Activated CD8-positive, alpha-beta memory T cell treated with anti-CD3 and anti-CD28 coated beads, Interleukin-2, amount 50 U/mL, for 24 hours (primary cell): Measurements from ENCODE around the gene LIMS2.

Experiments
- DNase-seq: peaks from one replicate; pipeline ENCODE4 v3.0.0-alpha.2; 2020; ENCODE audit errors: extremely low read depth

Gene LIMS2

DNA sequence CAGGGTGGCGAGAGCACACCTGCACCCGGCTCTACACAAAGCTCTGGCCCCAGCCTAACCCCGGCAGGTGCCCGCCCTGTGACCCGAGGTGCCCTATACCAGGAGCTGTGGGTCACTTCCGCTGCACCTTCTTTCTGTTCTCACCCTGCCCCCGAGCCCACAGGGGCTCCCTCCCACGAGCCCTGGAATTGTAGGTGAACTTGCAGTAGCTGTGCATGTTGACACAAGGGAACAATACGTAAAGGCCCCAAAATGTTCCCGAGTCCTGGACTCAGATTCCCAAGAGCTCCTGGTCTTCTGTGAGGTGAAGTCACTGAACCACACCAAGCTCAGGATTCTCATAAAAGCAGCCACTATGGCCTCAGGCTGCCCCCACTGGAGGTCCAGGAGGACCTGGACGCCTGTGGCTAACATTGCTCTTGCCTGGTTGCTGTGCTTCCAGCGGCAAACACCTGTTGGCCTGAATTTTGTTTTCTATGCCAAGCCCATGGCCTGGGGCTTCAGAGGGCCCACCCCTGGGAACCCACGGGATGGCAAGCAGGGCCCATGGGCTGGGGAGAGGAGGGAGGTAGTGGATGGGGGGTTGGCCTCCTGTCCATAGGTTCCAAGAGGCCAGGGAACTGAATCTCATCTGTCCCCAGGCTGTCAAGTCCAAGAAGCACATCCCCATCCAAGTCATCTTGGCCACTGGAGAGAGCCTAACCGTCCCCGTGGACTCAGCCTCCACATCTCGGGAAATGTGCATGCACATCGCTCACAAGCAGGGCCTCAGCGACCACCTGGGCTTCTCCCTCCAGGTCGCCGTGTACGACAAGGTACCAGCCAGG is 52.6 kb downstream of the LIMS2 start:
- DNase-seq = no peak

DNA sequence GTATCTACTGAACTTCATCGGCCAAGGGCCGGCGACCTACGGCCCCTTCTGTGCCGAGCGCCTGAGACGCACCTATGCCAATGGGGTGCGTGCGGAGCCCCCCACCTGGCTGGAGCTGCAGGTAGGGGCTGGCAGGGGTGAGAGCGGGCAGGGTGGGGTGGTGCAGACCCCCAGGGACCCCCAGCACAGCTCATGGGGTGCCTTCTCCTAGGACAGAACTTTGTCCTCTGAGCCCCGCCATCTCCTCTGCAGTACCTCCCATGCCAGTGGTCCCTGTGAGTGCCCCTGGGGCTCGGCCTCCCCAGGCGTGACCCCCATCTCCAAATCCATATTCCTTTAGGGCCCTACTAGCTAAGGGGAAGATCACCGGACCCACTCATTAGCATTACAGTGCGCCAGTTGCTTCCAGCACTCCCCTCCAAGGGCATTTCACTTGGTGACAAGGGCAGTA is 53.3 kb downstream of the LIMS2 start:
- DNase-seq = no peak

DNA sequence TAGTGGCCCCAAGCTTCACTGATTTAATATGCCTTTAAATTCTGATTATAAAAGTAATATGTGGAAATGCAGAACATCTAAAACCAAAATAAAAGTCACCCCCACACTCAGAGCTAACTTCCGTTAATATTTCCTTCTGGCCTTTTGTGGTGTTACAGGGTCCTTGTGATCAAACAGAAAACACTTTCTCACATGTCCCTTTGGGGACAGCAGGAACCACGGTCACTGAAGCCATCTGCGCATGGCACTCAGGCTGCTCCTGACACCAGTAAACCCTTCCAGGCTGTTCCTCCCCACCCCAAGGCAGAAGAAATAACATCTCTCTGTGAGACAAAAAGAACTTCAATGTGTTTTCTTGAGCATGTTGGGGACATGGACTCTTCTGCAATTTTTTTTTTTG is 54.5 kb downstream of the LIMS2 start:
- DNase-seq = no peak

DNA sequence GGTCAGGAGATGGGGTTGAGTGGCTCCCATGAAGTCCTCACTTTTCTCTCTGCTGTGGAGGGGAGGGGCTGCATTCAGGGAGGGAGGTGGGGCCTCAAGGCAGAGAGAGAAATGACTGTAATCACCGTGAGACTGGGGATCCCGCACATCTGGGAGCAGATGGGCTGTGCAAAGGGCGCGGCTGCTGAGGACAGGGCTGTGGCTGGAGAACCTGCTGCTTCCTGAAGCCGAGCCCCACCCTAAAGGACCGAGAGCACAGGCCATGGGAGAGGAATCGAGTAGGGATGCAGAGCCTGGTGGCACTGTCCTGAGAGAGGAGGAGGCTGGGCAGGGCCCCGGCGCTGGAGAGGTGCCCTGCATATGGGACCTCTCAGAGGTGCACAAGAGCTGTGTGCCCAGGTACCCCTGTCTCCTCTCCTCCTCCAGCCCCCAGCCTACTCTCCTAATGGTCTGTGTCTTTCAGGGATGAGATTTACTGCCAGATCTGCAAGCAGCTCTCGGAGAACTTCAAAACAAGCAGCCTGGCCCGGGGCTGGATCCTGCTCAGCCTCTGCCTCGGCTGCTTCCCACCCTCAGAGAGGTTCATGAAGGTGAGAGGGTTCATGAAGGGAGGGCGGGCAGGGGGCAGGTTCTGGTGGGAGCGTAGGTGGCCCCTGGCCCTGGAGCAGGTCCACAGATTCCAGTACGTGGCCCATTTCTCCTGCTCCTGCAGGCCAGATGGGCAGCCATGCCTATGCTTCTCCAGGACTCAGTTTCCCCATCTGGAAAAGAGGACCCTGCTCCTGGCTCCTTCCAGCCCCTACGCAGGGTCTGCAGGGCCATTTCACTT is 55.2 kb downstream of the LIMS2 start:
- no peak for DNase-seq

GRCh38 chr2:127619203-127619590 is 56.1 kb downstream of the LIMS2 start:
- no peak for DNase-seq

DNA sequence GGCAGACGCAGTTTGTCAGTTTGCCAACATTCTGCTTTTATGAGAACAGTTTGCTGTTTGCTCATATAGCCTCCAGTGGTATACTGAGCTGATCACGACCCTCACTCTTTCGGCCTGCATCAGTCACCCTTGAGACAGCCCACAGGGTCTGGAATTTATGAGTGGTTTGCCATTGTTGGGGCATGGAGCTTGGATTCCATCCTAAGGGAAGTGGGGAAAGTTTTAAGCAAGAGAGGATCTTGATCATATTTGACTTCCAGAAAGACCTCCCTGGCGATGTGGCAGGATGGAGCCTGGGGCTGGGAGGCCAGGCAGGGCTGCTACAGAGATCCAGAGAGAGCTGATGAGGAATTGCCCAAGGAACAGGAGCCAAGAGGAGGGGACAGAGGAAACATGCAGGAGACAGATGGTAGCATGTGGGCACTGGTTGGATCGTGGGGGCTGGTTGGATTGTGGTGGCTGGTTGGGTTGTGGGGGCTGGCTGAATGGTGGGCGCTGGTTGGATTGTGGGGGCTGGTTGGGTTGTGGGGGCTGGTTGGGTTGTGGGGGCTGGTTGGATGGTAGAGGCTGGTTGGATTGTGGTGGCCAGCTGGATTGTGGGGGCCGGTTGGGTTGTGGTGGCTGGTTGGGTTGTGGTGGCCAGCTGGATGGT is 56.7 kb downstream of the LIMS2 start:
- no peak for DNase-seq

GRCh38 chr2:127615511-127616166 is 59.7 kb downstream of the LIMS2 start:
- no peak for DNase-seq

- DNase-seq = no peak
Observed at GRCh38 chr2:127614731-127615130, 60.6 kb downstream of the LIMS2 start.

DNA sequence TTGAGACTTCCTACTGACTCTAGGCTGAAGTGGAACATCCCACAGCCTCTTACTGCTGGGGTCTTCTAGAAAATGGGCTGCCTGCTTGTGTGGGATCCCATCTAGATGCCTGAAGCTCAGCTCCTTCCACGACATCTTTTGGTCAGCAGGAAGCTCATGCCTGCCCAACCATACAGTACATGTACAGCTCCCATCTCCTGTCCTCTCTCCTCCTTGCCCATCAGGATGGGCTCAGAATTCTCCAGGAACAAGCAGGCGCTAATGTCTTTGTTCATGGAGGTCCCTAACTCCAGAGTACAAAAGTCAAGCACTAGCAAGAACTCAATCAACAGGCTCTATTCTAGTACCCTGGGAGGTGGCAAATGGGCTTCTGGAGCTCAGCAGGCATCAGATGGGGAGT is 61.1 kb downstream of the LIMS2 start:
- no peak for DNase-seq

DNA sequence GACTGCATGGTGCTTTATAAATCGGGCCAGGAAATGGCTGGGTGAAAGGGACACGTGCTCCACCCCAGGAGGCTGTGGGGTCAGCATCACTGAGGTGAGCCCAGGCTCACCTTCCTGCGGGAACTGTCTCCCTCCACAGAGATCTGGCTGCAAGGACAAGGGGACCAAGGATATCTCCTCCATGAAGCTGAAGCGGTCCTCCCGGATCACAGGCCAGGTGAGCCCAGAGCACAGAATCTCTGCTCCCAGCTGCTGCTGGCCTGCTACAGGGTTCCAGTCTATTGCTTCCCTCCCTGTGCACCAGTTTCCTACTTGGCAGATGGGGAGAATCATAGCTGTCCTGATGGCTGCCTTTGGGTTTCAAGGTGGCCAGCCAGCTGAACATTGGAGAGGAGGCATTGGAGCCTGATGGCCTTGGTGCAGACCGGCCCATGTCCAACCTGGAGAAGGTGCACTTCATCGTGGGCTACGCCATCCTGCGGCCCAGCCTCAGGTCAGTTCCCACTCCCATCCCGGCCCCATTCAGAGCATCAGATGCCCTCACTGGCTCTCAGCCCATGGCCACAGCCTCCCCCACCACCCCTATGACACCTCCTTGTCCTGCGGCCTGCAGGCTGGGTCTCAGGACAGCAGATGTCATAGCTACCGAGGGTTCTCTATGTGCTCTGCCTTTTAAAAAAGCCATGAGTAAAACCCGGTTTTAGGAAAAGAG is 63.1 kb downstream of the LIMS2 start:
- no peak for DNase-seq

- DNase-seq = no peak
Observed at GRCh38 chr2:127611076-127611925, 64.0 kb downstream of the LIMS2 start.

DNA sequence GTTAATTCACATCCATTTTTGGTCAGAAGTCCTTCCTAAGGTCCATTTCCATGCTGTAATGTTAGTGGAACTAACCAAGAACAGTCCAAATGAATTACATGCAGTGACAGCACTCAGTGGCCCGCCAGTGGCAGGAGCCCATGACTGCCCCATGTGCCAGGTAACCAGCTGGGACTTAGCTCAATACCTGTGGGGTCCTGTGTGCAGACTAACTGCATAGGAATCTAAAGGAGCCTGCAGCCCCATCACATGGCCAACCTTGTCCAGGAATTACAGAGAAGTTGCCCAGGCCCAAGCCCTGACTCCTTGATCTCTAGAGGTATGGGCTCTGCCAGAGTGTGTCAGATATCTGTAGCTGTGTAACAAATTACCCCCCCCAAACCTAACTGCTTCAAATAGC is 64.8 kb downstream of the LIMS2 start:
- no peak for DNase-seq

GRCh38 chr2:127609818-127610217 is 65.5 kb downstream of the LIMS2 start:
- no peak for DNase-seq

DNA sequence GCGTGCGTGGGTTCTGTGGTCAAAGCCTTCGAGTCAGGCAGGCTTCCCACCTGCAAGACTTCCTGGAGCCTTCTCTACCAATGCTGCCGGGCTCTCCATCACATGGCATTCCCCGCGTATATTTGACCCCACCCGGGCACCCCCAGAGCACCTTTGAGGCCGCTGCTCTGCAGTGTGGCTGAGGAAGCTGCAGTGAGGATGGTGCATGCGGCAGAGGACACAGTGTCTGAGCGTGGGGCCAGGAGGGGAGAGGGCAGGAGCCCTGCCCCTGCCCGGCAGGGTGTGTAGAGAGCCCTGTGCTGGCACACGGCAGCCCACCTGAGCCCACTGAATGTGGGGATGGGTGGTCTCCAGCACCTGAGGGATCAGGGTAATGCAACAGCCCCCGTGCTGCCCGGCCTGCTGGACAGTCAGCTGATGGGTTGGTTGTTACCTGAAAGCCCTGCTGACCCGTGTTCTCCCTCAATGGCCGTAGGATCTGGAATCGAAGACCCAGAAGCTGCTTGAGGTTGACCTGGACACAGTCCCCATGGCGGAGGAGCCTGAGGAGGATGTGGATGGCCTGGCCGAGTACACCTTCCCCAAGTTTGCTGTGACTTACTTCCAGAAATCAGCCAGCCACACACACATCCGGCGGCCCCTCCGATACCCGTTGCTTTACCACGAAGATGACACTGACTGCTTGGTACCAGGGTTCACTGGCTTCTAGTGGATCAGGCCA is 66.1 kb downstream of the LIMS2 start:
- DNase-seq = no peak

DNA sequence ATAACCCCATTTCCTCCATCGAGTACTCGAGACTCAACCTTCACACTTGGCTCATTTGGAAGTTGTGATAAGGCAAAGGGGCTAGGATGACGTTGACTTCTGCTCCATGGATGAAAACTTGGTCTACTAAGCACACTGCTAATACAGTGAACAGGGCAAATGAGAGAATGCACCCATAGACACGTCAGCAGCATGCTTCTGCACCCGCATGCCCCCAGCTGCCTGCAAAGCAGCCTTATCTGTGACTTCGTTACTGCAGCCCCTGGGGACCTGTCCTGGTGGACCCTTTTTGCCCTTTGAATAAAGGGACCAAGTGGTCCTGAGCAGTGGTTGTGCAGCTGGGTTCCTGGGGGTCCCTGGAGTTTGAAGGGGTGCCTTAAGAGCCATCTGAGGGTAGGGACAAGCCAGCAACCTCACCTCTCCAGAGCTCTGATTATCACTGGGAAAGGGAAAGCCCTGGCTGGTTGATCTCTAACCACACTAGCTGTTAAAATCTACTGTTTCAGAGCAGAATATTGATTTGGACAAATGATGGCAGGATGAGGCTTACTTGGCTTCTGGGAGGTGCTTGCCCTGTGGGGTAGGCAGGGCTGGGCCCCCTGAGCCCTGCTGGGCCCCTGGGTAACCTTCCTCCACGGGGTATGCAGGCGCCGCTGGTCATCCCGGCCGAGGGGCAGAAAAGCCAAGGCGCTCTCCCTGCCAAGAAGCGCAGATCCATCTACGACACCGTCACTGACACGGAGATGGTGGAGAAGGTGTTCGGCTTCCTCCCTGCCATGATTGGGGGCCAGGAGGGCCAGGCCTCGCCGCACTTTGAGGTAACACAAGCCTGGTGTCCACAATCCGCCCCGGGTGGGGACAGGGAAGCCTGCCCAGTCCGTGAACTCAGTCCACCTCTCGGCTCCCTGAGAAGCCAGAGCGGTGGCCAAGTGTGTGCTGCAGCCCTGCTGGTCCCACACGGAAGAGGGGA is 67.0 kb downstream of the LIMS2 start:
- no peak for DNase-seq

DNA sequence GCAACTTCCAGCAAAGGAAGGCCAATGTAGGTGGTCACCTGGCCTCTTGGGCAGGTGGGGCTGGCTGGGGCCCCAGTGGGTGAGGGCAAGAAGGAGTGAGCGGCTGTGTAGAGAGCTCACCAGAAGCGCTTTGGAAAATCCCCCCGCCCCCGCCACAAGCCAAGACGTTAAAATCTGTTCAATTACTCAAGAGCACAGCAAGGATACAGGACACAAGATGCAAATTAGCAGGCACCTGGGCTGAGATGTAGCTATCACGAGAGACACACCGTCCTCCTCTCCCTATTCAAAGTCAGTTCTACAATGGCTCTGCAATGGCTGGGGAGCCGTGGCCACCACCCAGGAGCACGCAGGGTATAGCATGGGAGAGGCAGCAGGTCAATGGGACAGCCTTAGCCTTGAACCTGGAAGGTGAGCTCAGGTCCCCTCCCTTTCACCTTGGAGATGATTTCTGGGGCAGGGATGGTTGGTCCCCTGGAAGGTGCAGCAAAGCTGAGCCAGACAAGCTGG is 67.9 kb downstream of the LIMS2 start:
- no peak for DNase-seq

DNA sequence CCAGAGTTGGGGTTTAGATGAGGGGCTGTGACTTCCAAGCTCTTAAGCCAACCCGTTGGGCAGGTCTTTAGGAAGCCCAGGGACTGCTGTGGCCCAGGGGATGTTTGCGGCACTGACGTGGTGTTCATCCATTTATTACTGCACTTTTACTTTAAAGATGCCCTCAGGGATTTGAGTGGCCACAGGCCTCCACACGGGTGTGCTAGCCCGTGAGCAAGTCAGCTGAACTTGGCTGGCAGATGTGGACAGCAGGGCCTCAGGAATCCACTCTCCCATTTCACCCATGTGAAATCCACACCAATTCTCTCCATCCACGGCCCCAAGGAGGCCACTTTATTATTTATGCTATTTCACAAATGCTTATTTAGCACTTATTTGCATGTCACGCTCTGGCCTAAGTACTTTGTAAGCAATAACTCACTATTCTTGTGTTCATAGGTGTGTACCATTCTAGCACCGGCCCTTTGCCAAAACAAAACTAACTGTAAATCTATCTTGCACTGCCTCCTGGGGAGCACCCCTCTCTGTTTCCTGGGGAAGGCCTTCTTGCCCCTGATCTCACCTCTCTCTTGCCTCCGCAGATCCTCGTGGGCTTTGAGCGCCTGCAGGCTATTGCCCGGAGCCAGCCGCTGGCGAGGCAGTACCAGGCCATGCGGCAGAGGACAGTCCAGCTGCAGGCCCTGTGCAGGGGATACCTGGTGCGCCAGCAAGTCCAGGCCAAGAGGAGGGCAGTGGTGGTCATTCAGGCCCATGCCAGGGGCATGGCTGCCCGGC is 68.5 kb downstream of the LIMS2 start:
- no peak for DNase-seq
